NOMO-1 treated with DMSO at 0.1 percent for 48 hours (cell line): ENCODE results near the gene CHD2.

Experiments used
- DNase-seq: peaks from one replicate; lab custom pipeline; 2025; ENCODE audit not compliant: unreplicated experiment; lab: John Stamatoyannopoulos, UW

Gene CHD2

DNA sequence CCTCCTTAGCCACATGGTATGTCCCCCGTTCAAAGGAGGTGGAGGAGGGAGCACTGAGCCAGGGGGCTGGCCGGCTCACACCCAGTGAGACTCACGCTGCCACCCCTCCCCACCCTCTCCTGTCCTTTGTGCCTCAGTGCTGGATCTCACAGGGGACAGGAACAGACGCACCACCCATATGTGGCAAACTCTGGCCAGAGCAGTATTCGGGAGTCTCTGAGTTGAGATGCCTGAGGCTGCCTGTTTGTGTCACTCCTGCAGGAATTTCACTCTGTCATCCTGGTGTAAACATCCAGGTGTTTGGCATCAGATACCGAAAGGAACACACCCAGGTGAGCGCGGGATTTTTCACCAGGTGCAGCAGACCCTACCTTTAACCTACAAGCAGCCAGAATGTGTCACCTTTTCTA, 163.1 kb downstream of the CHD2 start:
- no peak for DNase-seq

DNA sequence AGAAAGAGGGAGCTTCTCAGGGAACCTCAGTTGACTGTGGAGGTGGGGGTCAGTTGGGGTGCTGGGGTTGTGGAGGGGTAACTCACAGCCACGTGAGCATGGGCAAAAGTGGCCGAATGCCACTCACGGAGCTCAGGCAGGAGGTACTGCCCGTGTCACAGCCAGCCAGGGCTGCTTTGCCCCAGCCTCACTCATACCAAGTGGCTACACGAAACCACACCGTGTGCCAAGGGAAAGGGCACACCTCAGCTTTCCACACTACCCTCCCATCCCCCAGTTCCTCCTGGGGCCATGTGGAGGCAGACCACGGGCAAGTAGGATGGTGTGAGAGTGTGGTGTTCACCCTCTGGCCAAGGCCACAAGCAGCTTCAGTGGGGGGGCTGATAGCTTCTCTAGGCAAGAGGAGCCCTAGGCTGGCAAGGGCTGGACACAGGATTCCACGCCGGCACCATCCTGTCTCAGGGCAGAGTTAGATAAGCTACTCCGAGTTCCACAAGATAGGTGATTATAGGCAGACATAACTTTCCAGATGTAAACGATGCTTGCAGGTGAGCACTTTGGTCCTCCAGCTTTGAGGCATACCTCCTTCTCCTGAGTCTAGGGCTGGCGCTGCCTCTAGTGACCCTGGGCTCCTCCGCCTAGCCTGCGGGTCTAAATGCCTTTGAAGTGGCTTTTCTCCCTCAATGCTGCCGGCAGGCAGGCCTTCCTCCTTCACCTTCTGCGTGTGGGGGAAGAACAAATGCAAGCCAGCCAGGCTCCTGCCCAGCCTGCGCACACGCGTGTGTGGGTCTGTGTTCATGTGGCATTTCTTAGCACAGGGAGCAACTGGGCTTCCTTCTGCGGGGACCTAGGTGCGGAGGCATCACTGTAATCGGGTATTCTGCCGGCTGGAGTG, 163.9 kb downstream of the CHD2 start:
- DNase-seq, result no peak

DNA sequence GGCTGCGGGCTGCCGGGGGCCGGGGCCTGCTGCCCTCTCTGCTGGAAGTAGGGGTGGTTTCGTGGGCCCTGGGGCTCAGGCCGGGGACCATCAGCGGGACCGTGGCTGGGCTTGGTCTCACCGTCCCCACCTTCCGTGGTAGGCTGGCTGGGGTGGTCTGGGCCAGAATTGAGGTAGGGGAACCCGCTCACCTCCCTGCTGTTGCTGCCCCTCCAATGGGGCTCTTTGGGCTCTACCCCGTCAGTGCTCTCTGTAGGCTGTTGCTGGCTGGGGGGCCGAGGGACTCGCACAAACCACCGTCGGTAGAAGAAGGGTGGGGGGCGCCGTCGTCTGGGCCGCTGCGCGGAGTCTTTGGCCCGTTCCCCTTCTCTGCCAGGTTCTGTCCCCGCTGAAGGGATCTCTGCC, 165.5 kb downstream of the CHD2 start:
- no peak for DNase-seq

DNA sequence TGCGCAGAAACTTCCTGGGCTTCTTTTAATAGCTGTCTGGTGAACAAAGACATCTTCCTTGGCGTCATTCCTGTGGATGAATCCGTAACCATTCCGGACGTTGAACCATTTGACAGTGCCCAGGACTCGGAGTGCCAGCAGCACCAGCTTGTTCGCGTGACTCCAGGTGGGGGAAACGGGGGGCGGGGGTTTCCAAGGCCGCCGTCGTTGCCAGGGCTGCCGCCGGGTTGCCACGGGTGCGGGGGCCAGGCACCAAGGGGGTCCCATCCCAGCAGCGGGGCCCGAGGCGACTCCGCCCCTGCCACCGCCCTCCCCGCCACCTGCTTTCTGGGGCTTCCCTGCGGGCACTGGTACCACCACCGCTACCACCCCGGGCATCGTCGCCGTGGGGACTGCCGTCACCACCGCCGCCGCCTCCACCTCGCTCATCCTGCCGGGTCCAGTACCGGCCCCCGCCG, 166.1 kb downstream of the CHD2 start:
- no peak for DNase-seq

DNA sequence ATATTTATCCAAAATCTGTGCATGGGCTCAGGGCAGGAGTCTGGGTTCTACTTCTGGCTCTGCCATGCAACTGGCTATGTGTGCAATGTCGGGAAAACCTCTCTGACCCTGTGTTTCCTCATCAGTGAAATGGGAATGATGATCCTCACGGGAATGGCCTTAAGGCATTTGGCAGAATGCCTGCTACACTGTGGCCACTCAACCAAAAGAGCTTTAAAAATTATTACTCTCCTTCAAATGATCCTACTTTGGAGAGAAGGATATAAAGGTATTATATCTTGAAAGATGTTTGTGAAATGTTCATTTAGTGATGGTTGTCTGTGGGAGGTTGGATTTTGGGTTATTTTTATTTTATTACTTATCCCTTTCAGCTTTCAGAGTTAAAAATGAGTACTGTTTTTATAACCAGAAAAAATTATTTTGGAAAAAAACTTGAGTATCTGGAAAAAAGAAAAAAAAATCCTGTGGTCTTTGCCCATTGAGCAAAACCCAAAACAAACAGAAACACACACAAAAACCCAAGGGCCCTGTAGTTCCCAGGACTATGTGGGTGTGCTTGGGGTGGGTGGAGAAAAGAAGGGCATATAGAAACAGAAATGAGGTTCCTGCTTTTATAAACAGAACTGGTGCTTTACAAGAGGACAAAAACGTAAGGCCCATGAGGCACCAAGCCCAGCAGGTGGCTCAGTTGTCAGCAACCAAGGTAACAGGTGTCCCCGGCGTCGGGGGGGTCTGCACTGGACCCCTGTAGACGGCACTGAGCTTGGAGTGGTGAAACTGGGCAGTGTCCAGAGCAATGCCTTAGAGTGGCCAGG, 166.9 kb downstream of the CHD2 start:
- no peak for DNase-seq

DNA sequence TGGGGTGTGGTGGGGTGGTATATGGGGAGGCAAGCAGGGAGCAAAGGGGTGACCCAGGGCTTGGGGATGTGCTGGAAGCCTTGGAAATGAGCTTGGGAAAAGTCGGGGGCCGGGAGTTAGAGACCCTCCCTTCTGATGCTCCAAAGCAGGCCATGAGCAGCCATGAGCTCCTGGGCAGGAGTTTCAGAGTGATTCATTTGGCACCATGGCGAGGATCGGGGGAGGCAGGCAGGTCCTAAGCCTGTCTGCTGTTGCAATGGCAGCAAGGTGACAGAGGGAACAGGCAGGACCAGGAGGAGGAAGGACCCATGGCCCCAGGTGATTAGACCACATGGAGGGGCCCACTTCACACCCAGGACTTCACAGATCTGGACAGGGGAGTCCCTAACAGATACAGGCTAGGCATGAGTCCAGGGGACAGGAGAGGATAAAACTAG, 167.5 kb downstream of the CHD2 start:
- DNase-seq, result no peak

DNA sequence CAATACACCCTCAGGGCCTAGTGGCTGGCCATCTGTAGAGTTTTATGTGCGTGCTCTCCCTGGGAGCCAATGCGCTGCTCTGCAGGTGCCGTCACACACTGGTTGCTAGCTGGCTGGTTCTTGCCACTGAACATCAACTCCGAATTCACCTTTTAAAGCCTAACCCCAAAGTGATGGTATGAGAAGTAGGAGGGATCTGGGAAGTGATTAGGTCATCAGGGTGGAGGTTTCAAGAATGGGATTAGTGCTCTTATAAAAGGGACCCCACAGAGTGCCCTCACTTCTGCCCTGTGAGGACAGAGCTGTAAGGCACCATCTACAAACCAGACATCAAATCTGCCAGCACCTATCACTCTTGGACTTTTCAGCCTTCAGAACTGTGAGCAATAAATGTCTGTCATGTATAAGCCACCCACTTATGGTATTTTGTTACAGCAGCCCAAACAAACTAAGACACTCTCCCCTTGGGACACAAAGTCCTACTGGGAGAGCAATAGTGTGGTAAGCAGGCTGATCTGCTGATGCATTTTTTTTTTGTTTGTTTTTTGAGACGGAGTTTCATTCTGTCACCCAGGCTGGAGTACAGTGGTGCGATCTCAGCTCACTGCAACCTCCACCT, 168.6 kb downstream of the CHD2 start:
- DNase-seq, result no peak

DNA sequence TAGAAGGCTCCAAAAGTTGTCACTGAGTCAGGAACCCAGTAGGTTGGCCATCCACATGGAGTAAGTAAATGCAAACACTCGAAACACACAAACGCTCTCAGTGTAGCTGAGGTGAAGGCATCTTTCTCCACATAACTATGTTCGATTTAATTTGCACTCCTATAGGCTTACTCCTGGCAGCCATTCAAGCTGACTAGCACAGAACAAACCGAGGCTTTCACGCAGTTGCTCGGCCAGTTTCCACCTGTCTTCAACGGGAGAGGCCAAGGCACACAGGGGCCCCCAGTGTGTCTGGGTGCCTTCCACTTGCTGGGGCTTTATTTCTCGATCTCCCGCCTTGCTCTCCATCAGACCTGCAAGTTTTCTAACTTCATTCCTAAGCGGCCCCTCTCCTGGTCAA, 170.0 kb downstream of the CHD2 start:
- no peak for DNase-seq

DNA sequence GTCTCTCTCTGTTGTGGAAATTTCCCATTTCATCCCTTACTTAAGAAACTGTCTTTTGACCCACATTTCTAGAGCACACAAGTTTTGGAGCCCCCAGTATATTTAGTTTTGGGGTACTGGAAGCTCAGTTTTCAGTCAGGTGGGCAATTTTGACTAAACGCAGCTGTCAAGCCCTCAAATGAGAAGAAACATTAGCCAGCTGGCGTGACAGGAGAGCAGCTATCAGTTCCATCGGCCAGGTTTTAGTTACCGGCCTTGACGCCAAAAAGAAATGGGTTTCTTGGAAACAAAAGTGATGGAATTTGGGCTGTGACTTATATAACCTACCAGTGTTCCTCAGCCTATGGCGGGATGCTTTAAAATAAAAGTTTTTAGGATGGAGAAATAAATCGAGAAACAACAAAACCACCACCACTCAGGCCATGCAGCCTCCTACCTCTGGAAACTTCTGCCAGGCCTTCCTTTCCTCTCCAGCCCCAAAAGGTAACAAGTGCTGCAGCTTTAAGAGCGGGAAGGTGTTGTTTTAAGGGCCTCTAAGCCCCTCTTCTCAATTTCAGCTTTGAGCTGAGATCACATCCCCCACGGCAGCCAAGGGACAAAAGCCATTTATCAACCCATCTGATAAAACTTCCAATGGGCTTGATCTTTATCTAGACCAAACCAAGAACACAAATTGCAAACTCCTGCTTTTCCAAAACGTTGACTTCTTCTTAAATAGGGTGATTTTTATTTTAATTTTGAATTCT, 170.6 kb downstream of the CHD2 start:
- no peak for DNase-seq

DNA sequence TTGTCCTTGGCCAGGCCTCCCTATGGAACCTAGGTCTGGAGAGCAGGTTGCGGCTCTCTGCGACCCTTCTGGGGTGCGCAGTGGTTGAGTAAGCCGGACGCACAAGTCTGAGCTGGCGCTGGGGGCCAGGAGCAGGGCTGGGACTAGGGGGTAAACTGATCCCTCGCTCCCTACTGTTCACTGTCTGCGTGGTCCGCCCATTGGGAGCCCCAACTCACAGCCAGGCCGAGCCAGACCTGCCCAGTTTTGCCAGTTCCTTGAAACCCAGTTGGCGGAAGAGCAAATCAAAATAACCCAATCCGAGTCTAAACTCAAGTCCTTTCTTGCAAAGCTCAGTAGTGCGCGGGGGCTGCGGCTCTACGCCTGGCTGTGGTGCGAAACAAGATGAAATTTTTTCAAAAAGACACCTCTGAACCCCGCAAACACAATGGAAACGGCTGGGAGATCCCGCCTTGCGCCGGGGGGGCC, 171.4 kb downstream of the CHD2 start:
- DNase-seq, result no peak

DNA sequence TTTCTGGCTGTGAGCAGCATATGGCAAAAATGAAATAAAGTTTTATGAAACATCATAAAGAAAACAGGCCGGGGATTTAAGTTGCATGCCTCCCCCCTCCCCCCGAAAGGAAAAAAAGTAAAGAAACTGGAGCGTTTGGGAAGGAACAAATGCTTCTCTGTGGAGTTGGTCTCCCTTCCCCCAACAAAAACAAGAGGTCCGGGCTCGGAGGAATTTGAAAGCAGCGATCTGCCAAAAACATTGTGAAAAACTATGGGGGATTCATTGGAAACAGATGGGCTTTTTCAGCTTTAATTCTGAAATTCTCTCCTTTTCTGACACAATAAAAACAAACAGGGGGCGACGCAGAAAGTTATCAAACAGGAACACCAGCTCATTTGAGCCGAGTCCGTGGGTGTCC, 171.9 kb downstream of the CHD2 start:
- DNase-seq, result no peak

DNA sequence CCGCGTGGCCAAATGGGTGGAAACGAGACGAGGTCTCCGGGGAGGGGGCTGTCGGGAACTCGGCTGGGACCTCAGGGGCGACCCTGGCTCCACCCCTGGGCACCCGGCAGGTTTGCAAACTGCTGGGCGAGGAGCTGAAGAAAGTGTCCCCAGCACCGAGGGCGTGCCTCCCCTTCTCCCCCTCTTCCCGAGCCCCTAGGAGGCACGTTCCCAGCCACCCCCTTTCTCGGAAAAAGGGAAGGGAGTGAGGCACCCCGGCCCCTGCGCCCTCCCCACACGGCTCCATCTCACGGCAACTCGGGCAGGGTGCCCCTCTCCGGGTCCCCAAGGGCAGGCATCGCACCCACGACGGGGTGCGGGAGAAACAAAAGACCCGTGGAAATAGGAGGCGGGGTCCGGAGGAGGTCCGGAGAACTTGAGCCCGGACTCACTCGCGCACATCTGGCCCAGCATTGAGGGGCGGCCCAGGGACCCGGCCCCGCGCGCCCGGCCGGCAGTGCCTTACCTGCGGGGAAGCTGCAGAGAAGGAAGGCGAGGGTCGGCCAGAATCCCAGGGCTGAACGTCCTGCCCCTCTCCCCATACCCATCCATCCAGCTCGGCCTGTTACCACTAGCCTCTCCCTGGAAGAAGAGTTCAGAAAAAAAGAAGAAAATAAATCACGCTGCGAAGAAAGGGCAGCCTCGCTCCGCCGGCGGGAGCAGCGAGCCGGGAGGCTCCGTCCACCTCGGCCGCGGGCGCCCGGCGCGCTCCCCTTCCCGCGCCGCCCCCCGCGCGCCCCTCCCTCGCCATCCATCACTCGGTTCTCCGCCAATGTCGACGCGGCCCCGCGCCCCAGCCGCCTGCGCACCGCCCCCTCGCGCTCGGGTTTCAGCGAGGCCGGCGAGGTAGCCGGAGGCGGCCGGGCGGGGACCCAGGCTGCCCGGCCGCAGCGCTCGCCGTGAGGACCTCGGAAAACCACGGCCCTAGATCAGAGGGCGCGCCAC, 172.6 kb downstream of the CHD2 start:
- peak; percentile 13 for DNase-seq

DNA sequence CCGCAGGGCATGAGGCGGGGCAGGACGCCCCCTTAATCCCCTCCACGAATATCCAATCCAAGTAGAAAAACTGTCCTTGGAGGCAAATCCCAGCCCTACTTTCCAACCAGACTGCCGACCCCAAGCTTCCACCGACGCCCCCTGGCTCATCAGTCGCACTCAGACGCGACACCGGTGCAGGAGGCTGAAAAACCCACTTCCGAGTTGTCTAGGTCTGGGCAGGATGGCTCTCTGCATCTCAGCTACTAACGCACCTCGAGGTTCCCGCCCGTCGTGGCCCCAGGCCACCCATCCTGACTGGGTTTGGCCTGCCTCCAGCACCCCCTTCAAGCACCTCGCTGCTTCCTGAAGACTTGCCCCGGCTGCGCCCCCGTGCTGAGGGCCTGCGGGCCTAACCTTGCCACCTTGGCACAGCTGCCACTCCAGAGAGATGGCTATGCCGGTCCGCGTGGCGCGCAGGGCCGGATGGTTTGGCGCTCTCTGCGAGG, 173.4 kb downstream of the CHD2 start:
- DNase-seq, result no peak

DNA sequence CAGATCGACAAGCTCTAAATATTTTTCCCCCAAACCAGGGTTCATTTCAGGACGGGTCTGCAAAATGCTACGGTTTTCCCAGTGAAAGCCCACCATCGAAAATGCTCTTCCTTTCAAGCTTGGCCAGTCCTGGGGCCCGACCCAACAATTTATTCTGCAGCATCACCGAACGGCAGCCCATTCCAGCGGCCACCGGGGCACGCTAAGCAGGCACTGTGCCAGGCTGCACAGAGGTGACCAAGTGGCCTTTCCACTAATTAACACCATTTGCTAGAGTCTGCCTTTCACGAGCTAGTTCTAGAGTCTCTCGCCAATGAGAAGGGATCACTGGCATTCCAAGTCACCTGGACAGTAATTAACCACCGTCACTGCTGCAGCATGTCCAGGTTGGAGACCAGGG, 174.5 kb downstream of the CHD2 start:
- no peak for DNase-seq

DNA sequence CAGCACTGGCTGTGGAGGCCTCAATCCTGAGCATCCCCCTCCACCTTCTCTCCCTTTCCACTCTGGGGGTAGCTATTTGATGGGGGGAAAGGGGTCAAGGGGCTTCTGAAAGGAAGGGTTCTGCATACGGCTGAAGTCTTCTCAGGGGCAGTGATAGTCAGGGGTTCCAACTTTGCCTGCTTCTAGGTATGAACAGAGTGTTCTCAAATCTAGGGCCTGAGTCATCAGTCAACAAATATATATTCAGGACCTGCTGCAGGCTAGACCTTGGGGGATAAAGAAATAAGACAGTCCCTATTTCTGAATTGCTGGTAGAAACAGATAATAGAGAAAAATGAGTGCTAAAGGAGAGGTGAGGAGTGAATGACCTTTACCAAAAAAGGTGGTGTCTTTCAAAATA, 176.1 kb downstream of the CHD2 start:
- no peak for DNase-seq

DNA sequence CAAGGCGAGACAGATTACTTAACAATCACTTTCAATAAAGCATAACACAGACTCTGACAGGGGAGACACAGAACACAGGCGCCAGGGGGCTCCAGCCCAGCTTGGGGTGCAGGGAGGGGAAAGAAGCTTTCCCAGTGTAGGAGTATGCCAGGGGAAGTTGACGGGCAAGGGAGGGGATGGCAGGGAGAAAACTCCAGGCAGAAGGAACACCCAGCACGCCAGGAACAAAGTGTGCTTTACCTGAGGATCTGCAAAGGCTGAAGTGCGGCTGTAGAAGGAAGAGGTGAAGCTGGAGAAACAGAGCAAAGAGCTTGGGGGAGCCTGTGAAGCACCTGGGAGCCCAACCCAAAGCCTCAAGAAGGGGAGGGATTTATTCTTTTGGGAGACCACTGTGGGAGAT, 176.8 kb downstream of the CHD2 start:
- no peak for DNase-seq
